Common myeloid progenitor, CD34-positive (primary cell): ENCODE data around the gene AFAP1L2.

Experiments
- CTCF ChIA-PET: fragments of 350-600 bp; sonication (Branson Sonifier 250); formaldehyde crosslinking; loops from one replicate; lab custom pipeline; 2021; ENCODE audit warnings: antibody characterized with exemption; lab: Charles Lee
- POLR2A ChIA-PET: fragments of 350-600 bp; sonication (Branson Sonifier 250); formaldehyde crosslinking; loops from one replicate; lab custom pipeline; 2021; ENCODE audit warnings: antibody characterized with exemption; lab: Charles Lee
- DNase-seq, 3 donors: peaks; one replicate each; pipeline versions ENCODE4 v3.0.0 to v3.0.0-alpha.2; 2013
- H3K27ac ChIP-seq, 2 experiments: 1 replicate in 1 of 2; 2 replicates in 1 of 2; pipeline ENCODE4 v1.7.0; 2013; ENCODE audit warnings: inconsistent platforms in 2 of 2, low read length in 2 of 2, mild to moderate bottlenecking in 2 of 2, low read depth in 1 of 2, moderate library complexity in 1 of 2; ENCODE audit not compliant: severe bottlenecking in 2 of 2, insufficient read depth in 1 of 2, poor library complexity in 1 of 2
- H3K27me3 ChIP-seq, 5 experiments: replicated peaks in 2 of 5; 1 replicate in 3 of 5; 2 replicates in 2 of 5; pipeline versions ENCODE4 v1.6.1 to v1.7.0; 2013; ENCODE audit warnings: low read length in 4 of 5, mild to moderate bottlenecking in 2 of 5, moderate library complexity in 2 of 5, inconsistent platforms in 1 of 5; ENCODE audit not compliant: insufficient read depth in 5 of 5, control insufficient read depth in 4 of 5
- H3K36me3 ChIP-seq, 4 experiments: 1 replicate in 2 of 4; 2 replicates in 2 of 4; pipeline versions ENCODE4 v1.6.1 to v1.7.0; 2013; ENCODE audit warnings: low read length in 3 of 4, control low read depth in 1 of 4, mild to moderate bottlenecking in 1 of 4; ENCODE audit not compliant: control insufficient read depth in 4 of 4, insufficient read depth in 4 of 4
- H3K4me1 ChIP-seq, 4 experiments: 1 replicate in 3 of 4; 2 replicates in 1 of 4; pipeline versions ENCODE4 v1.6.1 to v1.7.1; 2013; ENCODE audit warnings: low read length in 3 of 4, mild to moderate bottlenecking in 3 of 4, control low read depth in 1 of 4, inconsistent platforms in 1 of 4, moderate library complexity in 1 of 4; ENCODE audit not compliant: control insufficient read depth in 4 of 4, insufficient read depth in 4 of 4; ENCODE audit errors: control extremely low read depth in 1 of 4
- H3K4me3 ChIP-seq, 7 experiments: 1 replicate in 4 of 7; 2 replicates in 3 of 7; pipeline versions ENCODE4 v1.5.1 to v1.7.0; 2013; ENCODE audit warnings: mild to moderate bottlenecking in 7 of 7, low read length in 6 of 7, moderate library complexity in 6 of 7, inconsistent platforms in 2 of 7, low read depth in 2 of 7, control low read depth in 1 of 7; ENCODE audit not compliant: insufficient read depth in 4 of 7, control insufficient read depth in 1 of 7; ENCODE audit errors: extremely low read depth in 1 of 7
- H3K9me3 ChIP-seq, 5 experiments: 1 replicate in 4 of 5; 2 replicates in 1 of 5; pipeline versions ENCODE4 v1.6.1 to v1.7.1; 2013; ENCODE audit warnings: low read length in 4 of 5, mild to moderate bottlenecking in 2 of 5, inconsistent platforms in 1 of 5, low read depth in 1 of 5, moderate library complexity in 1 of 5; ENCODE audit not compliant: control insufficient read depth in 4 of 5, insufficient read depth in 2 of 5; ENCODE audit errors: control extremely low read depth in 1 of 5
- WGBS: methylation state at CpG from one replicate; pipeline ENCODE4 v1.1.5; 2013; ENCODE audit not compliant: insufficient coverage; 5-methylcytosine and 5-hydroxymethylcytosine counted together

AFAP1L2 gene

DNA sequence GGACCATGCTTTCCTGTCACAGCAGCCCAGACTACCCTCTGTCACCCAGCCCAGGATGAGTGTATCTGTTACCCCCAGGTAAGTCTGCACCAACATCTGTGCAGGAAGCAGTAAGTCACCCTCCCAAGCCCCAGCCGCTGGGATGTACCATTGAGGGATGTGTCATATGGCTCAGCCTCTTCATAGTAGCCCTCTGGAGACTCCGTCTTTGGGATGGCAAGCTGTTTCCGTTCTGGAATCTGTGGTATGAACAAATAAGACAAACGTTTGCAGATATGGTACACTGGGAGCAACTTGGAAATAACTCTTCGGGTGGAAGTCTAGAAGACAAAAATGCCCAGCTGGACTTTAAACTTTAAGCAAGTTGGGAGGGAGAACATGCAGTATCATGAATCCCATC is 81.3 kb downstream of the AFAP1L2 start:
- ChIA-PET CTCF (interaction anchor here (1.3 to 2.2 kb wide), 2 partner anchors 11 to 19 kb away, joined by 3 to 9 read pairs; no protein-coding TSS in a partner anchor), POLR2A (no interaction called here)
- no peak overlapping the region for H3K4me3 ChIP-seq
- no peaks in the 10 kb centered on the region for H3K4me1 ChIP-seq
- no peak overlapping the region for H3K27ac ChIP-seq
- no peaks in the 10 kb centered on the region for H3K9me3 ChIP-seq
- no peaks in the 10 kb centered on the region for H3K36me3 ChIP-seq
- no peak for DNase-seq
- WGBS: 98% methylated on average over 5 of the region's 5 CpGs
- no peaks in the 10 kb centered on the region for H3K27me3 ChIP-seq

DNA sequence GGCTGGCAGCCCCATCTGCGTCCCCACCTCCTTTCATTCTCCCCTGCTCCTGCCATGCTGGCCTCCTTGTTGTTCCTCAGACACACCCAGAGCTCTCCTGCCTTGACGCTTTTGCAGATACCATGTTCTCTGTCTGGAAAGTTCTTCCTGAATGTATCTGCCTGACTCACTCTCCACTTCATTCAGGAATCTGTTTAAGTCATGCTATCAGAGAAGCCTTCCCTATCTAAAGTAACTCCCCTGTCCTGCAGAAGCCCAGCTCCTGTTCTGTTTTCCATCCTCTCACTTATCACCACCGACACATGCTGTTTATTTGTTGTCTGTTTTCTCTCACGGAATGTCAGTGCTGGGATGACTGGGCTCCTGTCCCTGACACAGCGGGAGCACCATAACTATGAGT is 82.0 kb downstream of the AFAP1L2 start:
- H3K4me3 ChIP-seq: no peak overlapping the region
- POLR2A ChIA-PET: no interaction called here
- no peaks in the 10 kb centered on the region for H3K4me1 ChIP-seq
- no peaks in the 10 kb centered on the region for H3K9me3 ChIP-seq
- no peak overlapping the region for H3K27ac ChIP-seq
- no peaks in the 10 kb centered on the region for H3K36me3 ChIP-seq
- WGBS: 97% methylated on average over 5 of the region's 5 CpGs
- CTCF ChIA-PET: interaction anchor here (1.3 to 2.2 kb wide), 2 partner anchors 12 to 18 kb away, joined by 3 to 9 read pairs; no protein-coding TSS in a partner anchor
- DNase-seq: no peak
- H3K27me3 ChIP-seq: no peaks in the 10 kb centered on the region

DNA sequence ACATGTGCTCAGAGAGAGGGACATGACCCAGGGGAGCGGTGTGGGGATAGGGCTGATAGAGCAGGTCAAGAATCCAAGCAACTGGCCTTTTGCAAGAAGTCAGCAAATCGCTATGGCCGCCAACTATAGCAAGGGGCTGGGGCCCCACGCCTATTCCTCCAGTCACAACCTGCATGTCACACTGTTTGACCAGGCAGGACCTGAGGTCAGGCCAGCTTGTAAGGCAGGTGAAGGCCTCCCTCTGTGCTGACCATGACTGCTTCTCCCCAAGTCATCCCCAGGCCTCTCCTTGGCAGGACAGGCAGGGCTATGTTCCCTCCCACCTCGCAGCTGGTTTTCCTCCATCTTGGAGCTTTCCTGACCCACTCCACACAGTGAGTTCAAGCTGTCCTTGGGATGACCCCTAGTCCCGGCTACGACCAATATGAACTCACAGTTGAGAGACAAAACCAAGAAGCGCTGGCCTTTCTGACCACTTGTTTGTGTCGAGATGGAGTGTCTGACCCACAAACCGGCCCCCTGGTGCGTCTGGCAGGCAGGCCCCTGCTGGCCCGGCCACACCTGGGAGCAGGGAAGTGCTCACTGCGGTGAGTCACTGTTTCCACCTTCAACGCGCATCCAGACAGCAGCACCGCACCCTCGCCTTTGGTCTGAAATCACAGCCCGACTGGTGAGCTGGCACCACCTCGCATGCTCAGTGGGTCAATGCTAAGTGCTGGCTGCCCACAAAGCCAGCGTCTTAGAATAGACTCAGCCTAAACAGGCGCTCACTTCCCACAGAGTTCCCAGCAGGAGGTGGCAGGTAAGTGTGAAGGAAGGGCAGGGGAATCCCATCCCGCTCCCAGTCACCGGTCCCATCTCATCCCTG is 83.8 kb downstream of the AFAP1L2 start:
- Histone ChIP-seq H3K4me1 (no peaks in the 10 kb centered on the region), H3K27ac (no peak overlapping the region), H3K27me3 (no peaks in the 10 kb centered on the region), H3K36me3 (no peaks in the 10 kb centered on the region), H3K4me3 (no peak overlapping the region), H3K9me3 (no peaks in the 10 kb centered on the region)
- no peak for DNase-seq
- 94% methylated on average over 21 of the region's 23 CpGs for WGBS
- ChIA-PET POLR2A (interaction anchor here (0.9 kb wide), 1 partner anchor 16 kb away, joined by 3 read pairs; no protein-coding TSS in a partner anchor), CTCF (no interaction called here)

DNA sequence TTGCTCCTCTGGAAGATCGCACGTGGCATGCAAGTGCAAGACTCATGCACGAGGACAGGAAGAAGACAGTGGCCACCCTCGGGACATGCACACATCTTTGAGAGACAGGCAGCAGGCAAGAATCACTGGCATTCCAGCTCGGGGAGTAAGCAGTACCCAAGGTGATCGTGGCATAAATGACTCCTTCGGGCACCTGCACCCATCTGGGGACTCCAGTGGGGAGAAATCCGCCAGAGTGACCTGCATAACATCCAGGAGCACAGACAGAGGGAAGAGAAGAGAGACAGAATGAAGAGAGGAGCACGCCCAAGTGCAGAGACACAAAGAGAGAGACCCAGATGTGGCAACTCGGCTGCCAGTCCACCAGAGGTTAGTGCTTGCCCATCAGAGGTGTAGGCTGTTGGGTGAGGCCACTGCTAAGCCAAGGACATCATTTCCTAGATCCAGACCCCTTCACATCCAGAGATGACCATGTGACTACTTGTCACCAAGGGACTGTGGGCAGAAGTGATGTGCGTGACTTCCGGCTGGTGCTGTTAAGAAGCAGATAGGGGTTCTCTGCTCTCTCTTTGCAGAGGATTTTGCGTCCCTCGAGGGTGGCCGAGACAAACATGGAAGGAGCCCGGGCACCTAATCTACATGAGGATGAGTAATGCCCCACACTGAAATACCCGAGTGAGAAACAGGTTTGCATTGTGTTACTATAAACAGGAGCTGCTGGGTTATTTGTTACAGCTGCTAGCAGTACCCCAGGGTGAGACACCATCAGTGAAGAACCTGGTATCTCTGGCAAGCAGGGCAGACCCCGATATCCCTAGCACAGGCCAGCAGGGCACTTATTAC is 84.7 kb downstream of the AFAP1L2 start:
- Histone ChIP-seq H3K9me3 (no peaks in the 10 kb centered on the region), H3K4me3 (no peak overlapping the region), H3K4me1 (no peaks in the 10 kb centered on the region), H3K27ac (no peak overlapping the region), H3K27me3 (no peaks in the 10 kb centered on the region), H3K36me3 (no peaks in the 10 kb centered on the region)
- ChIA-PET POLR2A (no interaction called here), CTCF (no interaction called here)
- no peak for DNase-seq
- 95% methylated on average over 13 of the region's 18 CpGs for WGBS

DNA sequence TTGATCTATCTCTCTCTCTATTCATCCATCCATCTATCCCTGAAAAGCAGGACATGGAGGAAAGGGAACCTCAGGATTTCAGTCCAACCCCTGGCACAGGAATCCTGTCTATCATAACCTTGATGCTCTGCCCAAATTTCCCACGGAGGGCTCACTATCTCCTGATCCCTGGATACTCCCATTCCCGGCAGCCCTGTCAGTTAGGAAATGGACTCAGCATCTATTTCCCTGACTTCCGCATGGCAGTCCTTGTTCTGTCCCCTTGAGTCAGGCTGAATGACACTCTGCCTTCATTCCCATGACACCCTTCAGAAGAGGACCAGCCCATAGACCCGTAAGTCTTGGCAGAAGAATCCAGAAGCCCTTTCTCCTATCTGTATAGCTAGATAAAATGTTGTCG is 87.6 kb downstream of the AFAP1L2 start:
- no peaks in the 10 kb centered on the region for H3K36me3 ChIP-seq
- CTCF ChIA-PET: no interaction called here
- WGBS: 96% methylated on average over 5 of the region's 5 CpGs

DNA sequence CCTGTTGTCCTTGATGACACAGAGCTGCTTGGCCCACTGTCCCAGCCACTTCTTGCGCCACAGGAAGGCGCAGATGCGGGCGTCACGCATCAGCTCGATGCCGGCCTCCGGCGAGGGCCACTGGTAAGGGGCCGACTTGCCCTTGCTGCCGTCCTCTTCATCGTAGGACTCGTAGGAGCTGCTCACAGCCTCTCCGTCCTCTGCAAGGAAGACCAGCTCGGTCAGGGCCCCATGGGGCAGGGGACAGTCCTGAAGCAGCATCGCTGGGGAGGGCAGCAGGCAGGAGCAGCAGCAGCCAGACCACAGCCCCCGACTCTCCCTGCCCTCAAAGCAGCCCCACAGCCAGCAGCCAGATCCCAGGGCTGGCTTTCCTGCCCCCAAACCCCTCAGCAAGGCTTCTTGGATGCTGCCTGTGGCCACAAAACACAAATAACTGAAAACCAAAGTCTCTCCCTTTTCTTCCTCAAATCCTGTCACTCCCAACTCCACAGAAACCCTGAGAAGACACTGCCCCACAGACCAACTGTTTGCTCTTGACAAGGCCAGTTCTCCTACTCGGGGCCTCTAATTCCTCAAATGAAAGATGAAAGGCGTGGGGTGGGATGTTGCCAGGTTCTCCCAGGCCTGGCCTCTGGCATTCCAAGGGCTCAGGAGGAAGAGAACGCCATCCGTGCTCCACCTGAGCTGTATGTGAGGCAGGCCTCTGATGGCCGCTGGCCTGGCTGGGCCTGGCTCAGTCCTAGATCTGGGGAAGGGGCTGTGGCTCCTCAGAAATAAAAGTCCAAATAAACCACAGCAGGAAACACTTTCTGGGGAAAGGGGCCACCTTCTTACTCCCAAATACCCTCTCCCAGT is 88.5 kb downstream of the AFAP1L2 start:
- Histone ChIP-seq H3K4me1 (no peaks in the 10 kb centered on the region), H3K27me3 (no peaks in the 10 kb centered on the region), H3K9me3 (peaks cover 0 to 3% (median 0%) of the 10 kb centered on the region in 5 experiments), H3K4me3 (no peak overlapping the region), H3K27ac (no peak overlapping the region), H3K36me3 (no peaks in the 10 kb centered on the region)
- ChIA-PET CTCF (no interaction called here), POLR2A (interaction anchor here (1.1 kb wide), 1 partner anchor 8 kb away, joined by 3 read pairs; no protein-coding TSS in a partner anchor)
- WGBS: 98% methylated on average over 19 of the region's 22 CpGs
- DNase-seq: no peak

More for the DNA sequence above, 87.6 kb downstream of the AFAP1L2 start:
- peaks cover 0 to 3% (median 0%) of the 10 kb centered on the region in 5 experiments for H3K9me3 ChIP-seq
- H3K4me1 ChIP-seq: no peaks in the 10 kb centered on the region
- H3K27ac ChIP-seq: no peak overlapping the region
- POLR2A ChIA-PET: interaction anchor here (1.1 kb wide), 1 partner anchor 9 kb away, joined by 3 read pairs; no protein-coding TSS in a partner anchor
- no peak overlapping the region for H3K4me3 ChIP-seq
- no peaks in the 10 kb centered on the region for H3K27me3 ChIP-seq
- DNase-seq: no peak
